Activated CD4-positive, alpha-beta memory T cell treated with anti-CD3 and anti-CD28 coated beads, Interleukin-2, amount 10 ng/mL, durations not matched to agents 7 days and 5 days (primary cell): Measurements from ENCODE around the gene ATP5MK. TPM values are rescaled to one million over a fixed set of nuclear protein-coding genes. Genes with fewer than 3 reads are reported as not detected.

Experiments used
- CTCF ChIA-PET: fragments of 350-600 bp; sonication (Branson Sonifier 250); formaldehyde crosslinking; loops from one replicate; lab custom pipeline; 2021; ENCODE audit warnings: antibody characterized with exemption, inconsistent platforms; lab: Charles Lee
- POLR2A ChIA-PET: fragments of 350-600 bp; sonication (Branson Sonifier 250); formaldehyde crosslinking; loops from one replicate; lab custom pipeline; 2021; ENCODE audit warnings: antibody characterized with exemption; lab: Charles Lee
- DNase-seq: peaks from one replicate; pipeline ENCODE4 v3.0.0-alpha.2; 2020
- H3K27ac Mint-ChIP-seq: one replicate; pipeline ENCODE4 v1.8.0; 2021; ENCODE audit warnings: mild to moderate bottlenecking, mixed read lengths
- H3K27me3 Mint-ChIP-seq: one replicate; pipeline ENCODE4 v1.8.0; 2021; ENCODE audit warnings: mixed read lengths
- H3K36me3 Mint-ChIP-seq: one replicate; pipeline ENCODE4 v1.8.0; 2021; ENCODE audit warnings: low read depth, mixed read lengths
- H3K4me1 Mint-ChIP-seq: one replicate; pipeline ENCODE4 v1.8.0; 2021; ENCODE audit warnings: mixed read lengths
- H3K4me3 Mint-ChIP-seq: one replicate; pipeline ENCODE4 v1.8.0; 2021; ENCODE audit warnings: mild to moderate bottlenecking, mixed read lengths
- H3K9me3 Mint-ChIP-seq: one replicate; pipeline ENCODE4 v1.8.0; 2021; ENCODE audit warnings: mixed read lengths
- total RNA-seq, 2 experiments: library from RNA; stranded (reverse); gene quantifications; one replicate each; pipeline ENCODE4 v1.2.3, GENCODE V29; 2021

ATP5MK gene, protein sequence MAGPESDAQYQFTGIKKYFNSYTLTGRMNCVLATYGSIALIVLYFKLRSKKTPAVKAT
- 100 to 1,000 TPM; 299 to 315 TPM for total RNA-seq

GRCh38 chr10:103396067-103396788 is at the start of gene ATP5MK, which contains the start of gene PDCD11:
Gene ATP5MK, minus strand, starts transcription at chr10:103396475. Its CDS starts 4,018 bp downstream, at chr10:103392457.
Gene PDCD11, plus strand, starts transcription at chr10:103396626. Its CDS starts 1,801 bp downstream, at chr10:103398427.
- peak within 1 kb of the TSS; percentile 83 for H3K27ac Mint-ChIP-seq
- H3K4me1 Mint-ChIP-seq = peaks cover 54% of the 10 kb centered on the region
- no peaks in the 10 kb centered on the region for H3K27me3 Mint-ChIP-seq
- H3K9me3 Mint-ChIP-seq = no peaks in the 10 kb centered on the region
- peak; percentile 97 for DNase-seq
- ChIA-PET POLR2A (interaction anchor here (0.6 to 3.6 kb wide), 13 partner anchors 9 to 265 kb away, joined by 3 to 37 read pairs (median 5); partner anchors contain the start of genes PCGF6 and TAF5), CTCF (interaction anchor here (0.6 to 1.8 kb wide), 8 partner anchors 19 to 480 kb away, joined by 3 to 9 read pairs (median 4); partner anchors contain the start of genes PCGF6 and TAF5)
- peaks cover 56% of the 10 kb centered on the region for H3K36me3 Mint-ChIP-seq
- peak within 1 kb of the TSS; percentile 92 for H3K4me3 Mint-ChIP-seq

GRCh38 chr10:103445366-103445765 is 49.1 kb upstream of the ATP5MK start:
- Mint-ChIP-seq H3K36me3 (peaks cover 83% of the 10 kb centered on the region), H3K9me3 (no peaks in the 10 kb centered on the region), H3K4me3 (no peak overlapping the region), H3K4me1 (peaks cover 48% of the 10 kb centered on the region), H3K27ac (peak overlapping the region; percentile 44), H3K27me3 (no peaks in the 10 kb centered on the region)
- ChIA-PET CTCF (interaction anchor here (0.8 kb wide), 1 partner anchor 32 kb away, joined by 3 read pairs; no protein-coding TSS in a partner anchor), POLR2A (interaction anchor here (2.0 to 2.2 kb wide), 2 partner anchors 12 to 26 kb away, joined by 4 to 5 read pairs; no protein-coding TSS in a partner anchor)
- DNase-seq = no peak

- CTCF ChIA-PET = interaction anchor here (0.8 kb wide), 1 partner anchor 33 kb away, joined by 3 read pairs; no protein-coding TSS in a partner anchor
- peaks cover 39% of the 10 kb centered on the region for H3K4me1 Mint-ChIP-seq
- H3K27me3 Mint-ChIP-seq = no peaks in the 10 kb centered on the region
- no peak for DNase-seq
- POLR2A ChIA-PET = interaction anchor here (2.0 to 4.8 kb wide), 3 partner anchors 8 to 27 kb away, joined by 4 to 22 read pairs (median 5); partner anchors contain the start of gene CALHM2
- H3K4me3 Mint-ChIP-seq = no peak overlapping the region
- H3K9me3 Mint-ChIP-seq = no peaks in the 10 kb centered on the region
- H3K36me3 Mint-ChIP-seq = peaks cover 83% of the 10 kb centered on the region
- H3K27ac Mint-ChIP-seq = no peak overlapping the region
These were observed 48.2 kb upstream of the ATP5MK start for GRCh38 chr10:103444478-103444877.

- Mint-ChIP-seq H3K4me1 (peaks cover 30% of the 10 kb centered on the region), H3K27ac (no peak overlapping the region), H3K9me3 (no peaks in the 10 kb centered on the region), H3K27me3 (no peaks in the 10 kb centered on the region), H3K36me3 (peaks cover 81% of the 10 kb centered on the region), H3K4me3 (no peak overlapping the region)
- ChIA-PET POLR2A (interaction anchor here (1.2 to 4.8 kb wide), 3 partner anchors 9 to 42 kb away, joined by 3 to 22 read pairs (median 9); partner anchors contain the start of gene CALHM2), CTCF (interaction anchor here (1.2 kb wide), 1 partner anchor 39 kb away, joined by 10 read pairs; no protein-coding TSS in a partner anchor)
- DNase-seq = no peak
These were observed 47.4 kb upstream of the ATP5MK start for GRCh38 chr10:103443475-103444185.

- no peak overlapping the region for H3K4me3 Mint-ChIP-seq
- POLR2A ChIA-PET = interaction anchor here (1.2 to 4.8 kb wide), 3 partner anchors 9 to 43 kb away, joined by 3 to 22 read pairs (median 9); partner anchors contain the start of gene CALHM2
These were observed 45.8 kb upstream of the ATP5MK start for GRCh38 chr10:103442031-103442461.

GRCh38 chr10:103441611-103442010 is 45.3 kb upstream of the ATP5MK start:
- ChIA-PET POLR2A (interaction anchor here (2.4 to 4.8 kb wide), 2 partner anchors 9 to 11 kb away, joined by 9 to 22 read pairs; partner anchors contain the start of gene CALHM2), CTCF (no interaction called here)
- no peak for DNase-seq
- Mint-ChIP-seq H3K27me3 (no peaks in the 10 kb centered on the region), H3K9me3 (no peaks in the 10 kb centered on the region), H3K27ac (no peak overlapping the region), H3K4me3 (no peak overlapping the region), H3K36me3 (peaks cover 80% of the 10 kb centered on the region), H3K4me1 (peaks cover 21% of the 10 kb centered on the region)

More at GRCh38 chr10:103442031-103442461, 45.8 kb upstream of the ATP5MK start:
- Mint-ChIP-seq H3K4me1 (peaks cover 20% of the 10 kb centered on the region), H3K36me3 (peaks cover 80% of the 10 kb centered on the region), H3K27ac (no peak overlapping the region), H3K9me3 (no peaks in the 10 kb centered on the region), H3K27me3 (no peaks in the 10 kb centered on the region)
- DNase-seq = no peak
- CTCF ChIA-PET = interaction anchor here (0.7 to 1.2 kb wide), 4 partner anchors 9 to 44 kb away, joined by 3 to 10 read pairs (median 3); no protein-coding TSS in a partner anchor

- ChIA-PET POLR2A (interaction anchor here (2.4 to 4.8 kb wide), 2 partner anchors 9 to 11 kb away, joined by 9 to 22 read pairs; partner anchors contain the start of gene CALHM2), CTCF (no interaction called here)
- Mint-ChIP-seq H3K9me3 (no peaks in the 10 kb centered on the region), H3K4me1 (peaks cover 21% of the 10 kb centered on the region), H3K36me3 (peaks cover 81% of the 10 kb centered on the region), H3K4me3 (no peak overlapping the region), H3K27me3 (no peaks in the 10 kb centered on the region), H3K27ac (no peak overlapping the region)
- no peak for DNase-seq
These were observed 44.9 kb upstream of the ATP5MK start for GRCh38 chr10:103441206-103441605.

DNA sequence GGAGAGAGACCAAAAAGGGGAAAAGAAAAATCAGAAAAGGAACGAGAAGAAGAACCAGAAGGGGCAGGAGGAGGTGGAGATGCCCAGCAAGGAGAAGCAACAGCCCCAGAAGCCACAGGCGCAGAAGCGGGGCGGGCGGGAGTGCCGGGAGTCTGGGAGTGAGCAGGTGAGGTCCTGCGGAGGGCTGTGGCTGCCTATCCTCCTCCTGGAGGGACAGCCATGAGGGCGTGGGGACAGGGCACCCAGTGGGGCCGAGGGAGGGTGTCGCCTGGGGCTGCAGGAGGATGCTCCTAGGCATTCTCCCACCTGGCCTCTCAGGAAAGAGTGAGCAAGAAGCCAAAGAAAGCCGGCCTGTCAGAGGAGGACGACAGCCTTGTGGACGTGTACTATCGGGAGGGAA is 44.1 kb upstream of the ATP5MK start:
- POLR2A ChIA-PET = interaction anchor here (4.8 kb wide), 1 partner anchor 12 kb away, joined by 22 read pairs; the partner anchor contains the start of gene CALHM2
- CTCF ChIA-PET = no interaction called here
- Mint-ChIP-seq H3K36me3 (peaks cover 78% of the 10 kb centered on the region), H3K9me3 (no peaks in the 10 kb centered on the region), H3K27ac (peak overlapping the region; percentile 23), H3K4me1 (peaks cover 15% of the 10 kb centered on the region), H3K27me3 (no peaks in the 10 kb centered on the region), H3K4me3 (no peak overlapping the region)
- no peak for DNase-seq

- POLR2A ChIA-PET = no interaction called here
- peaks cover 75% of the 10 kb centered on the region for H3K36me3 Mint-ChIP-seq
- no peak overlapping the region for H3K4me3 Mint-ChIP-seq
- no peak for DNase-seq
- no peaks in the 10 kb centered on the region for H3K9me3 Mint-ChIP-seq
- H3K27ac Mint-ChIP-seq = no peak overlapping the region
- CTCF ChIA-PET = no interaction called here
- H3K4me1 Mint-ChIP-seq = peaks cover 9% of the 10 kb centered on the region
- H3K27me3 Mint-ChIP-seq = no peaks in the 10 kb centered on the region
These were observed 43.5 kb upstream of the ATP5MK start for GRCh38 chr10:103439776-103440175.

GRCh38 chr10:103433858-103434257 is 37.6 kb upstream of the ATP5MK start:
- Mint-ChIP-seq H3K9me3 (no peaks in the 10 kb centered on the region), H3K4me3 (no peak overlapping the region), H3K36me3 (peaks cover 69% of the 10 kb centered on the region), H3K27me3 (no peaks in the 10 kb centered on the region), H3K4me1 (peaks cover 50% of the 10 kb centered on the region), H3K27ac (no peak overlapping the region)
- CTCF ChIA-PET = interaction anchor here (0.9 to 1.1 kb wide), 2 partner anchors 9 to 52 kb away, joined by 3 read pairs; no protein-coding TSS in a partner anchor
- no peak for DNase-seq
- POLR2A ChIA-PET = interaction anchor here (0.7 to 2.7 kb wide), 6 partner anchors 9 to 59 kb away, joined by 3 to 9 read pairs (median 4); partner anchors contain the start of gene CALHM2

DNA sequence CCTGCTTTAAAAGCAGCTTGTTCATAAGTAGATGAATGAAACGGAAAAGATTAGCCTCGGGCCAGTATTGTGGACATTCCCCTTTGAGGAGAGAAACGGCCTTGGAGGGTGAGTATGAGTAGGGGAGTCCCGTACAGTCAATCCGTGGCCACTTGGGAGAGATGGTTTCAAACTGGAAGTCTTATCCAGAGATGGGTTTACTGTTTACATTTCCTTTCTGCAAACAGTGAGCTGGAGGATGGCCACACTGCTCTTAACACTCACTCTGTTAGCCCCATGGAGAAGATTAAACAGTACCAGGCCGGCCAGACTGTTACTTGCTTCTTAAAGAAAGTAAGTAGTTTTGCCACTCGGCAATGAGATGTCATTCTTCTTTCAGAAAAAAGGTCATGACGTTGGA is 35.6 kb upstream of the ATP5MK start:
- peaks cover 66% of the 10 kb centered on the region for H3K4me1 Mint-ChIP-seq
- POLR2A ChIA-PET = interaction anchor here (1.1 to 2.7 kb wide), 3 partner anchors 11 to 51 kb away, joined by 3 to 9 read pairs (median 5); partner anchors contain the start of genes ATP5MK and PDCD11
- H3K4me3 Mint-ChIP-seq = no peak overlapping the region
- DNase-seq = no peak
- H3K27me3 Mint-ChIP-seq = no peaks in the 10 kb centered on the region
- H3K27ac Mint-ChIP-seq = peak overlapping the region; percentile 48
- CTCF ChIA-PET = interaction anchor here (1.4 to 1.6 kb wide), 2 partner anchors 15 to 43 kb away, joined by 3 to 5 read pairs; no protein-coding TSS in a partner anchor
- H3K9me3 Mint-ChIP-seq = no peaks in the 10 kb centered on the region
- peaks cover 72% of the 10 kb centered on the region for H3K36me3 Mint-ChIP-seq

DNA sequence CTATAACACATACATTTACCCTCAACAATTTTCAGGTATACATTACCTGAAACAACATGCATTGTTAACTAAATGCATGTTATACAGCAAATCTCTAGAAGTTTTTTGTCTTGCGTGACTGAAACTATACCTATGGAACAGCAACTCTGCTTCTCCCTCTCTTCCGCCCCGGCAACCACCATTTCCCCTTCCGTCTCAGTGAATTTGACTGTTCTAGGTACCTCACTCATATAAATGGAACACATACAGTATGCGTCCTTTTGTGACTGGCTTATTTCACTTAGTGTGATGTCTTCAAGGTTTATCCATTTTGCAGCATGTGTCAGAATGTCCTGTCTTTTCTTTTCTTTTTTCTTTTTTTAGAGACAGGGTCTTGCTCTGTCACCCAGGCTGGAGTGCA is 33.4 kb upstream of the ATP5MK start:
- Mint-ChIP-seq H3K36me3 (peaks cover 65% of the 10 kb centered on the region), H3K27ac (peak overlapping the region; percentile 89), H3K27me3 (no peaks in the 10 kb centered on the region), H3K4me3 (peak overlapping the region; percentile 31), H3K4me1 (peaks cover 64% of the 10 kb centered on the region), H3K9me3 (no peaks in the 10 kb centered on the region)
- DNase-seq = peak; percentile 61
- ChIA-PET CTCF (no interaction called here), POLR2A (interaction anchor here (1.1 kb wide), 1 partner anchor 23 kb away, joined by 5 read pairs; no protein-coding TSS in a partner anchor)
